HG03103 (cell line): ENCODE data around the gene LMO7.

Experiments used
- ATAC-seq: cut with Tn5 transposase; IDR thresholded peaks from one replicate; pipeline ENCODE4 v1.9.1; 2021; ENCODE audit warnings: low read depth; ENCODE audit not compliant: unreplicated experiment

Gene LMO7

GRCh38 chr13:75635828-75636435, at the start of gene LMO7:
TSS of gene LMO7 (plus strand) at chr13:75636330. CDS start at chr13:75636658, 328 bp downstream.
- peak; percentile 49 for ATAC-seq

GRCh38 chr13:75587679-75588078, 48.5 kb upstream of the LMO7 start:
- ATAC-seq, result no peak

- ATAC-seq, result no peak
Observed at GRCh38 chr13:75596657-75597182, 39.4 kb upstream of the LMO7 start.

- no peak for ATAC-seq
Observed at GRCh38 chr13:75600371-75600770, 35.8 kb upstream of the LMO7 start.

- no peak for ATAC-seq
Observed at GRCh38 chr13:75603038-75603437, 33.1 kb upstream of the LMO7 start.

- no peak for ATAC-seq
Observed at GRCh38 chr13:75607447-75607846, 28.7 kb upstream of the LMO7 start.

GRCh38 chr13:75610466-75610865, 25.7 kb upstream of the LMO7 start:
- ATAC-seq, result no peak

- ATAC-seq, result no peak
Observed at GRCh38 chr13:75612354-75612753, 23.8 kb upstream of the LMO7 start.

GRCh38 chr13:75617230-75617629, 18.9 kb upstream of the LMO7 start:
- ATAC-seq, result no peak

GRCh38 chr13:75618308-75618707, 17.8 kb upstream of the LMO7 start:
- no peak for ATAC-seq

GRCh38 chr13:75620020-75620419, 16.1 kb upstream of the LMO7 start:
- ATAC-seq, result no peak

GRCh38 chr13:75621147-75621546, 15.0 kb upstream of the LMO7 start:
- ATAC-seq, result no peak

- ATAC-seq, result no peak
Observed at GRCh38 chr13:75628801-75629200, 7.3 kb upstream of the LMO7 start.

GRCh38 chr13:75633285-75633684, 2.8 kb upstream of the LMO7 start:
- no peak for ATAC-seq

GRCh38 chr13:75635101-75635827, 866 bp upstream of the LMO7 start:
- ATAC-seq, result no peak

GRCh38 chr13:75636436-75637180, 478 bp downstream of the LMO7 start:
- peak; percentile 40 for ATAC-seq

- no peak for ATAC-seq
Observed at GRCh38 chr13:75637181-75637750, 1.1 kb downstream of the LMO7 start.

GRCh38 chr13:75639454-75639853, 3.3 kb downstream of the LMO7 start:
- ATAC-seq, result no peak

- ATAC-seq, result no peak
Observed at GRCh38 chr13:75641026-75641425, 4.9 kb downstream of the LMO7 start.

GRCh38 chr13:75643182-75643581, 7.1 kb downstream of the LMO7 start:
- ATAC-seq, result no peak

- ATAC-seq, result no peak
Observed at GRCh38 chr13:75643693-75644092, 7.6 kb downstream of the LMO7 start.
